SK-N-SH treated with all-trans-retinoic acid at 6 μM for 48 hours (cell line): ENCODE data around the gene ARHGEF6.

Experiments used
- ARNTL ChIP-seq: fragments of 450-650 bp; formaldehyde crosslinking; IDR thresholded peaks from 2 replicates; pipeline ENCODE4 v1.5.0; 2020; ENCODE audit warnings: low read depth, mild to moderate bottlenecking, moderate library complexity, borderline replicate concordance
- CREB5 ChIP-seq: fragments of 250-450 bp; sonication (Bioruptor Pico); IDR thresholded peaks from 2 replicates; pipeline ENCODE4 v1.5.1; 2020; ENCODE audit warnings: low read depth, mild to moderate bottlenecking, moderate library complexity
- CSDC2 ChIP-seq: fragments of 250-450 bp; sonication (Bioruptor Pico); IDR thresholded peaks from 2 replicates; pipeline ENCODE4 v1.5.0; 2020; ENCODE audit warnings: mild to moderate bottlenecking, moderate library complexity
- ESRRG ChIP-seq: fragments of 250-450 bp; sonication (Bioruptor Pico); IDR thresholded peaks from 2 replicates; pipeline ENCODE4 v1.6.1; 2021; ENCODE audit warnings: mild to moderate bottlenecking
- GLIS3 ChIP-seq: fragments of 250-450 bp; sonication (Bioruptor Pico); IDR thresholded peaks from 2 replicates; pipeline ENCODE4 v1.5.0; 2020; ENCODE audit warnings: mild to moderate bottlenecking, moderate library complexity
- TCF4 ChIP-seq: fragments of 250-450 bp; sonication (Bioruptor Pico); IDR thresholded peaks from 2 replicates; pipeline ENCODE4 v1.8.0; 2021; ENCODE audit warnings: mild to moderate bottlenecking, moderate library complexity, borderline replicate concordance
- ZFP3 ChIP-seq: fragments of 250-450 bp; sonication (Bioruptor Pico); IDR thresholded peaks from 2 replicates; pipeline ENCODE4 v1.5.0; 2020; ENCODE audit warnings: mild to moderate bottlenecking, moderate library complexity
- ZFP30 ChIP-seq: fragments of 450-650 bp; formaldehyde crosslinking; IDR thresholded peaks from 2 replicates; pipeline ENCODE4 v1.5.0; 2022; ENCODE audit warnings: mild to moderate bottlenecking, moderate library complexity
- ZNF565 ChIP-seq: fragments of 450-650 bp; formaldehyde crosslinking; conservative IDR thresholded peaks from 2 replicates; pipeline ENCODE4 v1.5.0; 2020; ENCODE audit warnings: low read depth, mild to moderate bottlenecking, moderate library complexity
- ZNF70 ChIP-seq: fragments of 450-650 bp; formaldehyde crosslinking; IDR thresholded peaks from 2 replicates; pipeline ENCODE4 v1.5.0; 2020; ENCODE audit warnings: mild to moderate bottlenecking, moderate library complexity
- ZNF8 ChIP-seq: fragments of 450-650 bp; formaldehyde crosslinking; IDR thresholded peaks from 2 replicates; pipeline ENCODE4 v1.5.0; 2020; ENCODE audit warnings: mild to moderate bottlenecking, moderate library complexity
- TF ChIP-seq, protein P1 (sequence below): fragments of 250-450 bp; sonication (Bioruptor Pico); IDR thresholded peaks from 2 replicates; pipeline ENCODE4 v1.5.0; 2020; ENCODE audit warnings: mild to moderate bottlenecking, moderate library complexity

GRCh38 chrX:136710325-136710951, 70.3 kb downstream of the ARHGEF6 start:
- TF ChIP-seq, protein P1, sequence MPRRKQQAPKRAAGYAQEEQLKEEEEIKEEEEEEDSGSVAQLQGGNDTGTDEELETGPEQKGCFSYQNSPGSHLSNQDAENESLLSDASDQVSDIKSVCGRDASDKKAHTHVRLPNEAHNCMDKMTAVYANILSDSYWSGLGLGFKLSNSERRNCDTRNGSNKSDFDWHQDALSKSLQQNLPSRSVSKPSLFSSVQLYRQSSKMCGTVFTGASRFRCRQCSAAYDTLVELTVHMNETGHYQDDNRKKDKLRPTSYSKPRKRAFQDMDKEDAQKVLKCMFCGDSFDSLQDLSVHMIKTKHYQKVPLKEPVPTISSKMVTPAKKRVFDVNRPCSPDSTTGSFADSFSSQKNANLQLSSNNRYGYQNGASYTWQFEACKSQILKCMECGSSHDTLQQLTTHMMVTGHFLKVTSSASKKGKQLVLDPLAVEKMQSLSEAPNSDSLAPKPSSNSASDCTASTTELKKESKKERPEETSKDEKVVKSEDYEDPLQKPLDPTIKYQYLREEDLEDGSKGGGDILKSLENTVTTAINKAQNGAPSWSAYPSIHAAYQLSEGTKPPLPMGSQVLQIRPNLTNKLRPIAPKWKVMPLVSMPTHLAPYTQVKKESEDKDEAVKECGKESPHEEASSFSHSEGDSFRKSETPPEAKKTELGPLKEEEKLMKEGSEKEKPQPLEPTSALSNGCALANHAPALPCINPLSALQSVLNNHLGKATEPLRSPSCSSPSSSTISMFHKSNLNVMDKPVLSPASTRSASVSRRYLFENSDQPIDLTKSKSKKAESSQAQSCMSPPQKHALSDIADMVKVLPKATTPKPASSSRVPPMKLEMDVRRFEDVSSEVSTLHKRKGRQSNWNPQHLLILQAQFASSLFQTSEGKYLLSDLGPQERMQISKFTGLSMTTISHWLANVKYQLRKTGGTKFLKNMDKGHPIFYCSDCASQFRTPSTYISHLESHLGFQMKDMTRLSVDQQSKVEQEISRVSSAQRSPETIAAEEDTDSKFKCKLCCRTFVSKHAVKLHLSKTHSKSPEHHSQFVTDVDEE (CRISPR knock-in tag): no peak
- TF ChIP-seq ZNF70 (CRISPR knock-in tag): no peak
- TF ChIP-seq ZNF565 (CRISPR knock-in tag): no peak
- TF ChIP-seq ZFP3 (CRISPR knock-in tag): no peak
- no peak for TF ChIP-seq ESRRG
- TF ChIP-seq ZNF8: no peak
- TF ChIP-seq ARNTL (CRISPR knock-in tag): no peak
- no peak for TF ChIP-seq TCF4
- TF ChIP-seq GLIS3 (CRISPR knock-in tag): no peak
- TF ChIP-seq ZFP30 (CRISPR knock-in tag): no peak
- TF ChIP-seq CREB5 (CRISPR knock-in tag): no peak
- no peak for TF ChIP-seq CSDC2 (CRISPR knock-in tag)
